Hypothalamus (tissue), 51 donors: Measurements from ENCODE around the gene SHISA6.

ENCODE experiments used
- DNase-seq, 51 donors: peaks; one replicate each; lab custom pipeline; 2025; lab: John Stamatoyannopoulos, UW

SHISA6 gene

GRCh38 chr17:11430751-11431150, 189.7 kb downstream of the SHISA6 start:
- no peak for DNase-seq

- no peak for DNase-seq
Observed at GRCh38 chr17:11438673-11439072, 197.7 kb downstream of the SHISA6 start.

GRCh38 chr17:11441004-11441403, 200.0 kb downstream of the SHISA6 start:
- no peak for DNase-seq

GRCh38 chr17:11446316-11446715, 205.3 kb downstream of the SHISA6 start:
- DNase-seq, result no peak

GRCh38 chr17:11454096-11454495, 213.1 kb downstream of the SHISA6 start:
- no peak for DNase-seq

- no peak for DNase-seq
Observed at GRCh38 chr17:11458279-11458678, 217.3 kb downstream of the SHISA6 start.

- DNase-seq, result peak in 1 of 51 donors; percentile 0
Observed at GRCh38 chr17:11459861-11460331, 218.9 kb downstream of the SHISA6 start.

- no peak for DNase-seq
Observed at GRCh38 chr17:11461993-11462548, 221.1 kb downstream of the SHISA6 start.

- no peak for DNase-seq
Observed at GRCh38 chr17:11467639-11468038, 226.6 kb downstream of the SHISA6 start.

- no peak for DNase-seq
Observed at GRCh38 chr17:11485336-11486100, 244.5 kb downstream of the SHISA6 start.

- DNase-seq, result no peak
Observed at GRCh38 chr17:11486101-11486867, 245.3 kb downstream of the SHISA6 start.

- DNase-seq, result no peak
Observed at GRCh38 chr17:11486868-11487310, 245.9 kb downstream of the SHISA6 start.

GRCh38 chr17:11487469-11487868, 246.5 kb downstream of the SHISA6 start:
- DNase-seq, result no peak

GRCh38 chr17:11488407-11488806, 247.4 kb downstream of the SHISA6 start:
- no peak for DNase-seq

GRCh38 chr17:11490171-11490755, 249.2 kb downstream of the SHISA6 start:
- DNase-seq, result no peak

- no peak for DNase-seq
Observed at GRCh38 chr17:11492511-11492910, 251.5 kb downstream of the SHISA6 start.

GRCh38 chr17:11493936-11494335, 252.9 kb downstream of the SHISA6 start:
- no peak for DNase-seq

GRCh38 chr17:11495613-11496012, 254.6 kb downstream of the SHISA6 start:
- no peak for DNase-seq

GRCh38 chr17:11499881-11500280, 258.9 kb downstream of the SHISA6 start:
- no peak for DNase-seq

- no peak for DNase-seq
Observed at GRCh38 chr17:11503308-11504035, 262.5 kb downstream of the SHISA6 start.
